Measurements from ENCODE around the gene BCL2L12. TPM values are rescaled to one million over a fixed set of nuclear protein-coding genes. Genes with fewer than 3 reads are reported as not detected.
"Not testable (repeated sequence)": the region's sequence is repeated elsewhere in the genome, so short reads cannot be mapped to it uniquely, and the experiment has no call there.

The BCL2L12 gene
- total and polyA plus RNA-seq, 3 experiments from 2014 or later = 18.9 to 70.9 (median 68.2) TPM

GRCh38 chr19:49716154-49716553 lies 50.4 kb downstream of the BCL2L12 start:
- Histone ChIP-seq H3K27me3 (ENCODE audit: insufficient read depth, low read length, poor library complexity, severe bottlenecking) (no peaks in the 10 kb centered on the region), H3K4me3 (ENCODE audit: low read length) (no peak overlapping the region), H3K36me3 (ENCODE audit: insufficient read depth, low read length) (no peaks in the 10 kb centered on the region), H3K4me1 (ENCODE audit: insufficient read depth, low read length) (peaks cover 9% of the 10 kb centered on the region), H3K9me3 (ENCODE audit: low read length) (no peaks in the 10 kb centered on the region), H3K27ac (ENCODE audit: low read depth, low read length) (peak overlapping the region; percentile 24)
- H3K4me1 Mint-ChIP-seq = peaks cover 7 to 16% (median 8%) of the 10 kb centered on the region in 3 donors
- H3K36me3 Mint-ChIP-seq = peaks cover 1 to 9% (median 2%) of the 10 kb centered on the region in 3 donors
- peak overlapping the region in 2 of 8 donors; percentile 12 to 55 for H3K27ac Mint-ChIP-seq
- ChIA-PET POLR2A (no interaction called here), CTCF (interaction anchor here (0.5 to 3.5 kb wide), 2 partner anchors 35 to 127 kb away, joined by 3 to 10 read pairs; no protein-coding TSS in a partner anchor)
- H3K4me3 Mint-ChIP-seq = peak overlapping the region in 1 of 7 donors; percentile 41
- no peaks in the 10 kb centered on the region for H3K27me3 Mint-ChIP-seq
- H3K9me3 Mint-ChIP-seq = no peaks in the 10 kb centered on the region
- no peak for DNase-seq

- H3K4me1 Mint-ChIP-seq = peaks cover 7 to 16% (median 8%) of the 10 kb centered on the region in 3 donors
- Histone ChIP-seq H3K27me3 (ENCODE audit: insufficient read depth, low read length, poor library complexity, severe bottlenecking) (no peaks in the 10 kb centered on the region), H3K9me3 (ENCODE audit: low read length) (no peaks in the 10 kb centered on the region), H3K4me1 (ENCODE audit: insufficient read depth, low read length) (peaks cover 9% of the 10 kb centered on the region), H3K36me3 (ENCODE audit: insufficient read depth, low read length) (no peaks in the 10 kb centered on the region), H3K27ac (ENCODE audit: low read depth, low read length) (no peak overlapping the region), H3K4me3 (ENCODE audit: low read length) (no peak overlapping the region)
- peaks cover 2 to 9% (median 7%) of the 10 kb centered on the region in 3 donors for H3K36me3 Mint-ChIP-seq
- peak overlapping the region in 6 of 7 donors; percentile 27 to 69 (median 53) for H3K4me3 Mint-ChIP-seq
- H3K9me3 Mint-ChIP-seq = peaks cover 0 to 1% (median 0%) of the 10 kb centered on the region in 5 donors
- H3K27me3 Mint-ChIP-seq = no peaks in the 10 kb centered on the region
- CTCF ChIA-PET = interaction anchor here (1.1 to 3.5 kb wide), 6 partner anchors 14 to 94 kb away, joined by 3 to 10 read pairs (median 4); partner anchors contain the start of genes AP2A1 and FUZ
- peak overlapping the region in 4 of 8 donors; percentile 38 to 77 (median 56) for H3K27ac Mint-ChIP-seq
- POLR2A ChIA-PET = interaction anchor here (0.6 to 1.6 kb wide), 3 partner anchors 10 to 75 kb away, joined by 3 to 5 read pairs (median 3); partner anchors contain the start of gene AP2A1
- DNase-seq = no peak
Measured at GRCh38 chr19:49718511-49718910, 52.8 kb downstream of the BCL2L12 start.

- Histone ChIP-seq H3K4me3 (ENCODE audit: low read length) (no peak overlapping the region), H3K4me1 (ENCODE audit: insufficient read depth, low read length) (peaks cover 9% of the 10 kb centered on the region), H3K27me3 (ENCODE audit: insufficient read depth, low read length, poor library complexity, severe bottlenecking) (no peaks in the 10 kb centered on the region), H3K36me3 (ENCODE audit: insufficient read depth, low read length) (no peaks in the 10 kb centered on the region), H3K27ac (ENCODE audit: low read depth, low read length) (no peak overlapping the region), H3K9me3 (ENCODE audit: low read length) (no peaks in the 10 kb centered on the region)
- peaks cover 7 to 16% (median 8%) of the 10 kb centered on the region in 3 donors for H3K4me1 Mint-ChIP-seq
- POLR2A ChIA-PET = interaction anchor here (0.6 kb wide), 1 partner anchor 75 kb away, joined by 3 read pairs; no protein-coding TSS in a partner anchor
- DNase-seq = no peak
- H3K36me3 Mint-ChIP-seq = peaks cover 2 to 9% (median 7%) of the 10 kb centered on the region in 3 donors
- H3K9me3 Mint-ChIP-seq = peaks cover 0 to 1% (median 0%) of the 10 kb centered on the region in 5 donors
- H3K4me3 Mint-ChIP-seq = peak overlapping the region; percentile 29 to 54 (median 52)
- H3K27me3 Mint-ChIP-seq = no peaks in the 10 kb centered on the region
- peak overlapping the region in 5 of 8 donors; percentile 2 to 63 (median 38) for H3K27ac Mint-ChIP-seq
- CTCF ChIA-PET = no interaction called here
Measured at GRCh38 chr19:49718991-49719390, 53.3 kb downstream of the BCL2L12 start.

- CTCF ChIA-PET; H3K36me3 Mint-ChIP-seq; H3K36me3 ChIP-seq (ENCODE audit: insufficient read depth, low read length); H3K4me1 ChIP-seq (ENCODE audit: insufficient read depth, low read length); H3K27me3 ChIP-seq (ENCODE audit: insufficient read depth, low read length, poor library complexity, severe bottlenecking); H3K27ac ChIP-seq (ENCODE audit: low read depth, low read length); H3K27me3 Mint-ChIP-seq; DNase-seq; H3K9me3 Mint-ChIP-seq; H3K4me3 ChIP-seq (ENCODE audit: low read length); H3K9me3 ChIP-seq (ENCODE audit: low read length): not testable (repeated sequence)
- H3K4me3 Mint-ChIP-seq = peak overlapping the region in 5 of 7 donors; percentile 24 to 54 (median 36)
- POLR2A ChIA-PET = interaction anchor here (0.6 to 0.7 kb wide), 4 partner anchors 30 to 977 kb away, joined by 3 to 5 read pairs (median 4); partner anchors contain the start of gene HSD17B14
- H3K4me1 Mint-ChIP-seq = peaks cover 7 to 16% (median 8%) of the 10 kb centered on the region in 3 donors
- H3K27ac Mint-ChIP-seq = peak overlapping the region in 1 of 8 donors; percentile 24
Measured at GRCh38 chr19:49719420-49719819, 53.7 kb downstream of the BCL2L12 start.

Other genes starting within 250 kb of the BCL2L12 start
- not detected for gene PTH2, start 242.5 kb upstream of the BCL2L12 start, total RNA-seq
- not detected for gene PTH2, start 242.5 kb upstream of the BCL2L12 start, polyA plus RNA-seq
- not detected for gene GFY, start 240.5 kb upstream of the BCL2L12 start, total RNA-seq
- gene GFY, start 240.5 kb upstream of the BCL2L12 start, polyA plus RNA-seq = not detected
- under 1 TPM; 0.07 to 0.09 TPM for gene SLC17A7, start 224.4 kb upstream of the BCL2L12 start, total RNA-seq
- not detected for gene SLC17A7, start 224.4 kb upstream of the BCL2L12 start, polyA plus RNA-seq
- 100 to 1,000 TPM; 132 to 138 TPM for gene PIH1D1, start 214.1 kb upstream of the BCL2L12 start, total RNA-seq
- 81.8 TPM for gene PIH1D1, start 214.1 kb upstream of the BCL2L12 start, polyA plus RNA-seq
- 10 to 100 TPM; 46.7 to 51.8 TPM for gene ALDH16A1, start 212.7 kb upstream of the BCL2L12 start, total RNA-seq
- 32.5 TPM for gene ALDH16A1, start 212.7 kb upstream of the BCL2L12 start, polyA plus RNA-seq
- 10 to 100 TPM; 63.9 to 71.5 TPM for gene FLT3LG, start 191.7 kb upstream of the BCL2L12 start, total RNA-seq
- 148 TPM for gene FLT3LG, start 191.7 kb upstream of the BCL2L12 start, polyA plus RNA-seq
- 1,000 to 10,000 TPM; 3,865 to 3,912 TPM for gene RPL13A, start 178.3 kb upstream of the BCL2L12 start, total RNA-seq
- 2,679 TPM for gene RPL13A, start 178.3 kb upstream of the BCL2L12 start, polyA plus RNA-seq
- gene RPS11, start 169.5 kb upstream of the BCL2L12 start, total RNA-seq = 1,000 to 10,000 TPM; 2,863 to 2,871 TPM
- gene RPS11, start 169.5 kb upstream of the BCL2L12 start, polyA plus RNA-seq = 1,959 TPM
- 10 to 100 TPM; 16.2 to 16.3 TPM for gene FCGRT, start 153.3 kb upstream of the BCL2L12 start, total RNA-seq
- 52.4 TPM for gene FCGRT, start 153.3 kb upstream of the BCL2L12 start, polyA plus RNA-seq
- gene RCN3, start 137.9 kb upstream of the BCL2L12 start, total RNA-seq = 1 to 10 TPM; 1.4 to 1.7 TPM
- 2.1 TPM for gene RCN3, start 137.9 kb upstream of the BCL2L12 start, polyA plus RNA-seq
- 10 to 100 TPM; 62.5 to 64.3 TPM for gene NOSIP, start 85.4 kb upstream of the BCL2L12 start, total RNA-seq
- 414 TPM for gene NOSIP, start 85.4 kb upstream of the BCL2L12 start, polyA plus RNA-seq
- 1 to 10 TPM; 1.2 TPM for gene PRRG2, start 84.6 kb upstream of the BCL2L12 start, total RNA-seq
- gene PRRG2, start 84.6 kb upstream of the BCL2L12 start, polyA plus RNA-seq = 0.24 TPM
- 10 to 100 TPM; 25.9 to 27.5 TPM for gene PRR12, start 74.8 kb upstream of the BCL2L12 start, total RNA-seq
- gene PRR12, start 74.8 kb upstream of the BCL2L12 start, polyA plus RNA-seq = 0.81 TPM
- 1 to 10 TPM; 5.3 to 5.8 TPM for gene RRAS, start 25.8 kb upstream of the BCL2L12 start, total RNA-seq
- 16.0 TPM for gene RRAS, start 25.8 kb upstream of the BCL2L12 start, polyA plus RNA-seq
- 10 to 100 TPM; 79.2 to 79.7 TPM for gene SCAF1, start 23.7 kb upstream of the BCL2L12 start, total RNA-seq
- gene SCAF1, start 23.7 kb upstream of the BCL2L12 start, polyA plus RNA-seq = 3.2 TPM
- 100 to 1,000 TPM; 118 to 127 TPM for gene IRF3, start 76 bp upstream of the BCL2L12 start, total RNA-seq
- 81.7 TPM for gene IRF3, start 76 bp upstream of the BCL2L12 start, polyA plus RNA-seq
- gene PRMT1, start 11.3 kb downstream of the BCL2L12 start, total RNA-seq = 100 to 1,000 TPM; 529 to 537 TPM
- gene PRMT1, start 11.3 kb downstream of the BCL2L12 start, polyA plus RNA-seq = 135 TPM
- gene ADM5, start 23.7 kb downstream of the BCL2L12 start, total RNA-seq = 1 to 10 TPM; 6.9 to 7.2 TPM
- gene ADM5, start 23.7 kb downstream of the BCL2L12 start, polyA plus RNA-seq = 0.91 TPM
- under 1 TPM; 0.66 to 0.84 TPM for gene CPT1C, start 25.2 kb downstream of the BCL2L12 start, total RNA-seq
- not detected for gene CPT1C, start 25.2 kb downstream of the BCL2L12 start, polyA plus RNA-seq
- under 1 TPM; 0.42 to 0.79 TPM for gene TSKS, start 97.4 kb downstream of the BCL2L12 start, total RNA-seq
- not detected for gene TSKS, start 97.4 kb downstream of the BCL2L12 start, polyA plus RNA-seq
- gene AP2A1, start 101.1 kb downstream of the BCL2L12 start, total RNA-seq = 10 to 100 TPM; 82.5 to 87.7 TPM
- gene AP2A1, start 101.1 kb downstream of the BCL2L12 start, polyA plus RNA-seq = 10.1 TPM
- gene FUZ, start 147.4 kb downstream of the BCL2L12 start, total RNA-seq = 10 to 100 TPM; 26.1 to 30.1 TPM
- gene FUZ, start 147.4 kb downstream of the BCL2L12 start, polyA plus RNA-seq = 4.5 TPM
- 10 to 100 TPM; 42.3 to 47.2 TPM for gene MED25, start 152.4 kb downstream of the BCL2L12 start, total RNA-seq
- gene MED25, start 152.4 kb downstream of the BCL2L12 start, polyA plus RNA-seq = 23.7 TPM
- gene PTOV1, start 185.2 kb downstream of the BCL2L12 start, total RNA-seq = 10 to 100 TPM; 91.9 to 93.7 TPM
- 47.7 TPM for gene PTOV1, start 185.2 kb downstream of the BCL2L12 start, polyA plus RNA-seq
- 10 to 100 TPM; 91.6 to 98.7 TPM for gene PNKP, start 201.6 kb downstream of the BCL2L12 start, total RNA-seq
- gene PNKP, start 201.6 kb downstream of the BCL2L12 start, polyA plus RNA-seq = 28.4 TPM
- gene AKT1S1, start 211.4 kb downstream of the BCL2L12 start, total RNA-seq = 10 to 100 TPM; 32.8 to 33.6 TPM
- 4.7 TPM for gene AKT1S1, start 211.4 kb downstream of the BCL2L12 start, polyA plus RNA-seq
- gene TBC1D17, start 211.8 kb downstream of the BCL2L12 start, total RNA-seq = 10 to 100 TPM; 31.7 to 33.5 TPM
- gene TBC1D17, start 211.8 kb downstream of the BCL2L12 start, polyA plus RNA-seq = 16.8 TPM
- gene IL4I1, start 231.0 kb downstream of the BCL2L12 start, total RNA-seq = 10 to 100 TPM; 35.6 to 39.1 TPM
- gene IL4I1, start 231.0 kb downstream of the BCL2L12 start, polyA plus RNA-seq = 13.1 TPM